HEK293 (cell line): ENCODE measurements around the gene SALL1.
A peak's percentile ranks its signal among the peaks of the same experiment; 100 is the strongest.

ENCODE experiments used
- FEZF1 ChIP-seq: fragments of 450-650 bp; formaldehyde crosslinking; IDR thresholded peaks from 2 replicates; pipeline ENCODE4 v1.5.1; 2016; ENCODE audit warnings: missing biosample characterization, missing genetic modification characterization
- GLI4 ChIP-seq: fragments of 450-650 bp; formaldehyde crosslinking; IDR thresholded peaks from 2 replicates; pipeline ENCODE4 v1.5.1; 2016; ENCODE audit warnings: missing biosample characterization, missing genetic modification characterization
- KLF7 ChIP-seq: fragments of 450-650 bp; formaldehyde crosslinking; IDR thresholded peaks from 2 replicates; pipeline ENCODE4 v1.5.1; 2016; ENCODE audit warnings: missing biosample characterization, missing genetic modification characterization, borderline replicate concordance
- MZF1 ChIP-seq: fragments of 450-650 bp; formaldehyde crosslinking; IDR thresholded peaks from 2 replicates; pipeline ENCODE4 v1.5.1; 2017; ENCODE audit warnings: missing biosample characterization, missing genetic modification characterization, borderline replicate concordance
- OSR2 ChIP-seq: fragments of 450-650 bp; formaldehyde crosslinking; IDR thresholded peaks from 2 replicates; pipeline ENCODE4 v1.5.1; 2016; ENCODE audit warnings: missing biosample characterization, missing genetic modification characterization
- PBX3 ChIP-seq: sonication (generic); formaldehyde crosslinking; IDR thresholded peaks from 2 replicates; pipeline ENCODE4 v1.8.1; 2022; ENCODE audit warnings: mild to moderate bottlenecking, moderate library complexity, missing genetic modification reagents
- SCRT1 ChIP-seq: fragments of 450-650 bp; formaldehyde crosslinking; IDR thresholded peaks from 2 replicates; pipeline ENCODE4 v1.5.1; 2016; ENCODE audit warnings: missing biosample characterization, missing genetic modification characterization, borderline replicate concordance
- WT1 ChIP-seq: fragments of 450-650 bp; formaldehyde crosslinking; IDR thresholded peaks from 2 replicates; pipeline ENCODE4 v1.5.1; 2016; ENCODE audit warnings: missing biosample characterization, missing genetic modification characterization
- YY1 ChIP-seq: fragments of 450-650 bp; formaldehyde crosslinking; IDR thresholded peaks from 2 replicates; pipeline ENCODE4 v1.5.1; 2018; ENCODE audit warnings: missing biosample characterization, missing genetic modification characterization
- ZIC2 ChIP-seq: fragments of 450-650 bp; formaldehyde crosslinking; IDR thresholded peaks from 2 replicates; pipeline ENCODE4 v1.5.1; 2016; ENCODE audit warnings: missing biosample characterization, missing genetic modification characterization
- ZNF138 ChIP-seq: fragments of 450-650 bp; formaldehyde crosslinking; IDR thresholded peaks from 2 replicates; pipeline ENCODE4 v1.5.1; 2016; ENCODE audit warnings: missing biosample characterization, missing genetic modification characterization, borderline replicate concordance
- ZNF184 ChIP-seq: fragments of 450-650 bp; IDR thresholded peaks from 2 replicates; pipeline ENCODE4 v1.5.1; 2018; ENCODE audit warnings: missing biosample characterization, mild to moderate bottlenecking, missing genetic modification characterization
- ZNF19 ChIP-seq: fragments of 450-650 bp; formaldehyde crosslinking; IDR thresholded peaks from 2 replicates; pipeline ENCODE4; 2016; ENCODE audit warnings: missing biosample characterization, missing genetic modification characterization, low read depth
- ZNF2 ChIP-seq: fragments of 450-650 bp; formaldehyde crosslinking; IDR thresholded peaks from 2 replicates; pipeline ENCODE4 v1.5.1; 2016; ENCODE audit warnings: missing biosample characterization, missing genetic modification characterization
- ZNF202 ChIP-seq: fragments of 450-650 bp; formaldehyde crosslinking; IDR thresholded peaks from 2 replicates; pipeline ENCODE4 v1.5.1; 2016; ENCODE audit warnings: missing biosample characterization, missing genetic modification characterization, borderline replicate concordance
- ZNF23 ChIP-seq: fragments of 450-650 bp; formaldehyde crosslinking; IDR thresholded peaks from 2 replicates; pipeline ENCODE4 v1.5.1; 2016; ENCODE audit warnings: missing biosample characterization, missing genetic modification characterization, borderline replicate concordance
- ZNF280D ChIP-seq: fragments of 450-650 bp; formaldehyde crosslinking; IDR thresholded peaks from 2 replicates; pipeline ENCODE4 v1.5.1; 2016; ENCODE audit warnings: missing biosample characterization, missing genetic modification characterization
- ZNF350 ChIP-seq: fragments of 450-650 bp; formaldehyde crosslinking; IDR thresholded peaks from 2 replicates; pipeline ENCODE4 v1.5.0; 2017; ENCODE audit warnings: missing biosample characterization, mild to moderate bottlenecking, missing genetic modification characterization
- ZNF529 ChIP-seq: fragments of 450-650 bp; formaldehyde crosslinking; IDR thresholded peaks from 2 replicates; pipeline ENCODE4 v1.5.1; 2017; ENCODE audit warnings: missing genetic modification characterization, missing biosample characterization; ENCODE audit not compliant: insufficient replicate concordance
- ZNF555 ChIP-seq: fragments of 450-650 bp; formaldehyde crosslinking; conservative IDR thresholded peaks from 2 replicates; pipeline ENCODE4 v1.5.1; 2017; ENCODE audit warnings: missing biosample characterization, mild to moderate bottlenecking, missing genetic modification characterization, inconsistent platforms
- ZNF585B ChIP-seq: fragments of 450-650 bp; formaldehyde crosslinking; IDR thresholded peaks from 2 replicates; pipeline ENCODE4 v1.5.1; 2016; ENCODE audit warnings: missing biosample characterization, missing genetic modification characterization
- ZNF610 ChIP-seq: fragments of 450-650 bp; formaldehyde crosslinking; IDR thresholded peaks from 2 replicates; pipeline ENCODE4 v1.5.1; 2016; ENCODE audit warnings: missing biosample characterization, missing genetic modification characterization, borderline replicate concordance
- ZNF624 ChIP-seq: fragments of 450-650 bp; formaldehyde crosslinking; IDR thresholded peaks from 2 replicates; pipeline ENCODE4 v1.5.1; 2017; ENCODE audit warnings: missing biosample characterization, missing genetic modification characterization
- ZNF629 ChIP-seq: fragments of 450-650 bp; formaldehyde crosslinking; IDR thresholded peaks from 2 replicates; pipeline ENCODE4 v1.5.1; 2017; ENCODE audit warnings: missing biosample characterization, missing genetic modification characterization
- ZNF701 ChIP-seq: fragments of 450-650 bp; formaldehyde crosslinking; IDR thresholded peaks from 2 replicates; pipeline ENCODE4 v1.5.1; 2016; ENCODE audit warnings: missing biosample characterization, missing genetic modification characterization
- TF ChIP-seq, protein P1 (sequence below): fragments of 450-650 bp; formaldehyde crosslinking; IDR thresholded peaks from 2 replicates; pipeline ENCODE4 v1.5.1; 2016; ENCODE audit warnings: missing biosample characterization, missing genetic modification characterization
- TF ChIP-seq, protein P2 (sequence below): fragments of 450-650 bp; formaldehyde crosslinking; IDR thresholded peaks from 2 replicates; pipeline ENCODE4 v1.5.1; 2017; ENCODE audit warnings: missing biosample characterization, missing genetic modification characterization
- TF ChIP-seq, protein P3 (sequence below): fragments of 450-650 bp; formaldehyde crosslinking; IDR thresholded peaks from 2 replicates; pipeline ENCODE4 v1.5.1; 2017; ENCODE audit warnings: missing biosample characterization, mild to moderate bottlenecking, missing genetic modification characterization, moderate library complexity

Gene SALL1

DNA sequence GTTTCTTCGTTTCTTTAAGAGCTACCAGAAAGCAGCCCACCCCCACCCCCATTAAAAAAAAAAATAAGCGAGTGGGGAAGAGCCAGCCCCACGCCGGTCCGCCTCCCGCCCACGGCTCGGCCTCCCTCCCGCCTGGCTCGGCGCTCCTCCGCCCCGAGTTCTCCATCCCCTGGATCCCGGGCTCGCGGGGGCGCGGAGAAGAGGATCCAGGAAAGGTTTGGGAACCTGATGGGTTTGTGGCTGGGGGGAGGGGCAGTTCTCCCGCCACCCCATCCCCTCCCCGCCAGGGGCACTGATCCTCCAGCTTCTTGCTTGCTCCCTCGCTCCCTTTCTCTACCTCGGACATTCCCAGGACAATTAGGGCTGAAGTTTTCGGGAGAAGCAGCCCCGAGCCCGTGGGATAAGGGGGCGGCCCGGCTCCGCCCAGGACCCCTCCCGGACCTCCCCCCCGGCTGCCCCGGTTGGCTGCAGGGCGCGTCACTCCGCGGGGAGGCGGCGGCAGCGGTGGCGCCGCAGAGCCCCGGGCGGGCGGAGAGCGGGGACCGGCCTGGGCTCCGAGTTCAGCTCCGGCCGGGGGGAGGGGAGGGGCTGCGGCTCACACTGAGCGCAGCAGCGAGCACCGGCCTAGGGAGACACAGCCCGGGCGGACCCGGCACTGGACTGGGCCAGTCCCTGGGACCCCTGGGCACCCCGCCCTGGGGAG lies 1.0 kb upstream of the SALL1 start (continued):
- no peak for TF ChIP-seq ZIC2
- no peak for TF ChIP-seq YY1
- TF ChIP-seq ZNF701, result no peak
- no peak for TF ChIP-seq ZNF555 (tag by site-specific recombination)
- TF ChIP-seq ZNF529 (tag by site-specific recombination), result no peak
- TF ChIP-seq ZNF350, result no peak
- no peak for TF ChIP-seq KLF7 (tag by site-specific recombination)
- no peak for TF ChIP-seq SCRT1
- TF ChIP-seq, protein P1, sequence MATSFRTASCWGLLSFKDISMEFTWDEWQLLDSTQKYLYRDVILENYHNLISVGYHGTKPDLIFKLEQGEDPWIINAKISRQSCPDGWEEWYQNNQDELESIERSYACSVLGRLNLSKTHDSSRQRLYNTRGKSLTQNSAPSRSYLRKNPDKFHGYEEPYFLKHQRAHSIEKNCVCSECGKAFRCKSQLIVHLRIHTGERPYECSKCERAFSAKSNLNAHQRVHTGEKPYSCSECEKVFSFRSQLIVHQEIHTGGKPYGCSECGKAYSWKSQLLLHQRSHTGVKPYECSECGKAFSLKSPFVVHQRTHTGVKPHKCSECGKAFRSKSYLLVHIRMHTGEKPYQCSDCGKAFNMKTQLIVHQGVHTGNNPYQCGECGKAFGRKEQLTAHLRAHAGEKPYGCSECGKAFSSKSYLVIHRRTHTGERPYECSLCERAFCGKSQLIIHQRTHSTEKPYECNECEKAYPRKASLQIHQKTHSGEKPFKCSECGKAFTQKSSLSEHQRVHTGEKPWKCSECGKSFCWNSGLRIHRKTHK (tag by site-specific recombination), result no peak
- TF ChIP-seq ZNF184, result no peak
- no peak for TF ChIP-seq ZNF202 (tag by site-specific recombination)
- peak; percentile 43 for TF ChIP-seq OSR2 (tag by site-specific recombination)
- no peak for TF ChIP-seq ZNF23 (tag by site-specific recombination)
- no peak for TF ChIP-seq ZNF624 (tag by site-specific recombination)
- no peak for TF ChIP-seq GLI4 (tag by site-specific recombination)
- peak; percentile 84 for TF ChIP-seq MZF1
- TF ChIP-seq ZNF2 (tag by site-specific recombination), result 0 out of 2 replicates have a peak, but pooled peaks have one; percentile 19
- TF ChIP-seq ZNF138 (tag by site-specific recombination), result no peak
- no peak for TF ChIP-seq FEZF1 (tag by site-specific recombination)
- no peak for TF ChIP-seq WT1
- TF ChIP-seq ZNF629 (tag by site-specific recombination), result no peak
- TF ChIP-seq ZNF19 (tag by site-specific recombination), result no peak
- TF ChIP-seq ZNF585B, result no peak
- TF ChIP-seq, protein P2, sequence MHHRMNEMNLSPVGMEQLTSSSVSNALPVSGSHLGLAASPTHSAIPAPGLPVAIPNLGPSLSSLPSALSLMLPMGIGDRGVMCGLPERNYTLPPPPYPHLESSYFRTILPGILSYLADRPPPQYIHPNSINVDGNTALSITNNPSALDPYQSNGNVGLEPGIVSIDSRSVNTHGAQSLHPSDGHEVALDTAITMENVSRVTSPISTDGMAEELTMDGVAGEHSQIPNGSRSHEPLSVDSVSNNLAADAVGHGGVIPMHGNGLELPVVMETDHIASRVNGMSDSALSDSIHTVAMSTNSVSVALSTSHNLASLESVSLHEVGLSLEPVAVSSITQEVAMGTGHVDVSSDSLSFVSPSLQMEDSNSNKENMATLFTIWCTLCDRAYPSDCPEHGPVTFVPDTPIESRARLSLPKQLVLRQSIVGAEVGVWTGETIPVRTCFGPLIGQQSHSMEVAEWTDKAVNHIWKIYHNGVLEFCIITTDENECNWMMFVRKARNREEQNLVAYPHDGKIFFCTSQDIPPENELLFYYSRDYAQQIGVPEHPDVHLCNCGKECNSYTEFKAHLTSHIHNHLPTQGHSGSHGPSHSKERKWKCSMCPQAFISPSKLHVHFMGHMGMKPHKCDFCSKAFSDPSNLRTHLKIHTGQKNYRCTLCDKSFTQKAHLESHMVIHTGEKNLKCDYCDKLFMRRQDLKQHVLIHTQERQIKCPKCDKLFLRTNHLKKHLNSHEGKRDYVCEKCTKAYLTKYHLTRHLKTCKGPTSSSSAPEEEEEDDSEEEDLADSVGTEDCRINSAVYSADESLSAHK, result 0 out of 2 replicates have a peak, but pooled peaks have one; percentile 25
- peak; percentile 93; the same call in 1 of the 2 replicates for TF ChIP-seq PBX3 (CRISPR knock-in tag)
- TF ChIP-seq ZNF610 (tag by site-specific recombination), result peak; percentile 49; the same call in 1 of the 2 replicates
- no peak for TF ChIP-seq ZNF280D
- TF ChIP-seq, protein P3, sequence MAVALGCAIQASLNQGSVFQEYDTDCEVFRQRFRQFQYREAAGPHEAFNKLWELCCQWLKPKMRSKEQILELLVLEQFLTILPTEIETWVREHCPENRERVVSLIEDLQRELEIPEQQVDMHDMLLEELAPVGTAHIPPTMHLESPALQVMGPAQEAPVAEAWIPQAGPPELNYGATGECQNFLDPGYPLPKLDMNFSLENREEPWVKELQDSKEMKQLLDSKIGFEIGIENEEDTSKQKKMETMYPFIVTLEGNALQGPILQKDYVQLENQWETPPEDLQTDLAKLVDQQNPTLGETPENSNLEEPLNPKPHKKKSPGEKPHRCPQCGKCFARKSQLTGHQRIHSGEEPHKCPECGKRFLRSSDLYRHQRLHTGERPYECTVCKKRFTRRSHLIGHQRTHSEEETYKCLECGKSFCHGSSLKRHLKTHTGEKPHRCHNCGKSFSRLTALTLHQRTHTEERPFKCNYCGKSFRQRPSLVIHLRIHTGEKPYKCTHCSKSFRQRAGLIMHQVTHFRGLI (tag by site-specific recombination), result no peak
